ENCODE data around the gene SH2B2.
A peak's percentile ranks its signal among the peaks of the same experiment; 100 is the strongest.
"Not testable (repeated sequence)": the region's sequence is repeated elsewhere in the genome, so short reads cannot be mapped to it uniquely, and the experiment has no call there.

The SH2B2 gene

GRCh38 chr7:102337420-102337819 lies 50.8 kb downstream of the SH2B2 start:
- DNase-seq: not testable (repeated sequence)

GRCh38 chr7:102340599-102341368 lies 54.1 kb downstream of the SH2B2 start:
- not testable (repeated sequence) for DNase-seq

GRCh38 chr7:102346983-102347382 lies 60.3 kb downstream of the SH2B2 start:
- DNase-seq: not testable (repeated sequence)

DNA sequence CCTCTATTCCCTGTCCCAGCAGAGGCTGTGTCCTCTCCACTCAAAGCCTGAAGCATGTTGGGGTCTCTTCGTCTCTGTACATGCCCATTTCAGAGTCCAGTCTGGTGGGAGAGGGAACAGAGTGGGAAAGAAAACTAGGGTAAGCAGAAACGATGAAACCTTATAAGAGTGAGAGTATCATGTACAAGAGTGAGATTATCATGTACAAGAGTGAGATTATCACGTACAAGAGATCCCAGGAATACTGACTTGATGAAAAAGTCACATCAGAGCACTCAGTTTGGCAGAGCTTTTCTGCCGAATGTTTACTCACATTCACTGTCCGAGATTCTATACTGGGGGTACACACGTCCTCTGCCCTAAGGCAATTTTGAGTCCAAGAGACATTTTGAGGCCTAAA lies 69.7 kb downstream of the SH2B2 start, which contains the start of gene SPDYE6:
Gene SPDYE6, minus strand, starts transcription at position 101 of the 400 bp plus-strand sequence. CDS start 421 bp downstream, outside the sequence.
- not testable (repeated sequence) for DNase-seq

DNA sequence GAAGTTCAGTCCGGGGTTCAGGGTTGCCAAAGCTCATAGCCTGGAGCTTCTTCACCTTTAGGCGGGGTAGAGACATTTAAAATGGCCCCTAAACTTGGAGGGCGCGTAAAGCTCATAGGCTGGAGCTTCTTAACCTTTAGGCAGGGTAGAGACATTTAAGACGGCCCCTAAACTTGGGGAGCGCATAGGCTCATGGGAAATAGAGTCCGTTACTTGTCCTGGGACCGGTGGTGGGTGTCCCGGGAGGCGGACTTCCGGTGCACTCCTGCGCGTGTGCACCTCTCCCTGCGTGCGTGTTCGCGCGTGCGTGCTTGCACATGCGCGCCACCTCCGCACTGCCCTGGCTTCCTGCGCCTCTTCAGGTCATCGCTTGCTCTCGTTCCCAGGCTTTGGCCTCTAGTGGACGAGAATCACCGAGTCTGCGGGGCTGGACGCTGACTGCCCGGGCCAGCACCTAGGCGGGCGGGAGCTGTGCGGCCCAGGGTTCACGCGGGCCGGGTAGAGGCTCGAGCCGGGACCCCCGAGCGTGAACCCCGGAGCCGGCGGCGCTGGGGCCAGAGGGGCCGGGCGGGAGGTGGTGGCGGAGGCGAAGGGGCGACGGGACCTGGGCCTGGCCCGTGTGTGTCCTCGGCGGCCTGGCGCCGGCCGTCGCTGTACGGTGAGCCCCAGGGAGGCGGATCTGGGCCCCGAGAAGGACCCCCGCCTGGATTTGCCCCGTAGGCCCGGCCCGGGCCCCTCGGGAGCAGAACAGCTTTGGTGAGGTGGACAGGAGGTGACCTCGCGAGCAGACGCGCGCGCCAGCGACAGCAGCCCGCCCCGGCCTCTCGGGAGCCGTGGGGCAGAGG lies 77.1 kb downstream of the SH2B2 start:
- peak; percentile 97 for DNase-seq

- peak; percentile 32 for DNase-seq
Measured at GRCh38 chr7:102364394-102364886, 77.8 kb downstream of the SH2B2 start.

GRCh38 chr7:102365390-102365789 lies 78.7 kb downstream of the SH2B2 start:
- DNase-seq: not testable (repeated sequence)

- DNase-seq: not testable (repeated sequence)
Measured at GRCh38 chr7:102370038-102370437, 83.4 kb downstream of the SH2B2 start.
